ENCODE data around the gene WDFY4.

GRCh38 chr10:48768144-48768766 lies 83.6 kb downstream of the WDFY4 start:
- TF ChIP-seq, protein P1, sequence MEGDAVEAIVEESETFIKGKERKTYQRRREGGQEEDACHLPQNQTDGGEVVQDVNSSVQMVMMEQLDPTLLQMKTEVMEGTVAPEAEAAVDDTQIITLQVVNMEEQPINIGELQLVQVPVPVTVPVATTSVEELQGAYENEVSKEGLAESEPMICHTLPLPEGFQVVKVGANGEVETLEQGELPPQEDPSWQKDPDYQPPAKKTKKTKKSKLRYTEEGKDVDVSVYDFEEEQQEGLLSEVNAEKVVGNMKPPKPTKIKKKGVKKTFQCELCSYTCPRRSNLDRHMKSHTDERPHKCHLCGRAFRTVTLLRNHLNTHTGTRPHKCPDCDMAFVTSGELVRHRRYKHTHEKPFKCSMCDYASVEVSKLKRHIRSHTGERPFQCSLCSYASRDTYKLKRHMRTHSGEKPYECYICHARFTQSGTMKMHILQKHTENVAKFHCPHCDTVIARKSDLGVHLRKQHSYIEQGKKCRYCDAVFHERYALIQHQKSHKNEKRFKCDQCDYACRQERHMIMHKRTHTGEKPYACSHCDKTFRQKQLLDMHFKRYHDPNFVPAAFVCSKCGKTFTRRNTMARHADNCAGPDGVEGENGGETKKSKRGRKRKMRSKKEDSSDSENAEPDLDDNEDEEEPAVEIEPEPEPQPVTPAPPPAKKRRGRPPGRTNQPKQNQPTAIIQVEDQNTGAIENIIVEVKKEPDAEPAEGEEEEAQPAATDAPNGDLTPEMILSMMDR (conservative IDR thresholded peaks at IDR 0.05; ENCODE audit: low read depth, low read length), result no peak
- no peak for TF ChIP-seq POLR2A (IDR thresholded peaks at IDR 0.05; ENCODE audit: low read depth, low read length)

Data from IMR-90 (cell line).